Right atrium auricular region (tissue), 2 donors: ENCODE data around the gene ADSL. TPM values are rescaled to one million over a fixed set of nuclear protein-coding genes. Genes with fewer than 3 reads are reported as not detected.

Experiments used
- DNase-seq: peaks from one replicate; pipeline ENCODE4 v3.0.0-alpha.2; 2019; ENCODE audit warnings: low spot score
- H3K27ac ChIP-seq, 2 donors: fragments of 200-600 bp; sonication (generic); 1 replicate in 1 of 2; 2 replicates in 1 of 2; pipeline ENCODE4 v1.5.1; 2016 to 2019
- H3K27me3 ChIP-seq, 2 donors: fragments of 200-600 bp; sonication (generic); one replicate each; pipeline versions ENCODE4 v1.5.1 to v1.6.0; 2017 to 2019
- H3K36me3 ChIP-seq: fragments of 200-600 bp; sonication (generic); one replicate; pipeline ENCODE4 v1.5.1; 2016
- H3K4me1 ChIP-seq, 2 donors: fragments of 200-600 bp; sonication (generic); one replicate each; pipeline versions ENCODE4 v1.5.1 to v1.6.0; 2017 to 2019
- H3K4me3 ChIP-seq, 2 donors: fragments of 200-600 bp; sonication (generic); 1 replicate in 1 of 2; 2 replicates in 1 of 2; pipeline ENCODE4 v1.5.1; 2017 to 2019; ENCODE audit warnings: mild to moderate bottlenecking in 1 of 2, moderate library complexity in 1 of 2
- H3K9me3 ChIP-seq, 2 donors: fragments of 200-600 bp; sonication (generic); one replicate each; pipeline ENCODE4 v1.5.1; 2019
- total RNA-seq, 2 donors: library from RNA; depleted of rRNA; stranded (reverse); fragments of >200 nt; gene quantifications; one replicate each; pipeline ENCODE4 v1.1.0, GENCODE V29; 2016
- TF ChIP-seq, protein P1 (sequence below), 2 donors: fragments of 200-600 bp; sonication (generic); IDR thresholded peaks; one replicate each; pipeline ENCODE4 v1.5.1; 2019; ENCODE audit warnings: antibody characterized with exemption in 2 of 2

The ADSL gene
- total RNA-seq, 2 donors from 2014 or later = 41.8 to 69.9 TPM

DNA sequence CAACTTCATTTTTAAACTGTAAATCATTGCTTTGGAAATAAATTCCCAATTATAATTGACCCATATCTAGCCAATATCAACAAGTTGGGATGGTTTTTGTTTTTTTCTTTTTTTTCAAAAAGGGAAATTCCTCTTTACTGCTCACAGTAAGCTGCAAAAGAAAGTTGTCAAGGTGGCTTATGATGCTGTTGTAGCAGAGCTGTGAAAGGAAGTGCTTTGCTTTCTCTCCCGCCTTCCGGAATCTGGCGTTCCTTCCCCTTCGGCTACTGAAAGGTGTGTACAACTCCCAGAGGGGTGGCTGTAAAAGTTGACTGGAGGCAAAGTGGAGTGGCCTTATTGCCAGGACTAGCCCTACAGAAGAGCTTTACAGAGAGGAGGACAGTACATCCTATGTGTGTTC is 16.2 kb upstream of the ADSL start:
- Histone ChIP-seq H3K27me3 (no peaks in the 10 kb centered on the region), H3K9me3 (no peaks in the 10 kb centered on the region), H3K4me3 (no peak overlapping the region), H3K4me1 (peaks cover 0 to 11% of the 10 kb centered on the region in 2 donors), H3K36me3 (peaks cover 7% of the 10 kb centered on the region), H3K27ac (no peak overlapping the region)
- TF ChIP-seq, protein P1, sequence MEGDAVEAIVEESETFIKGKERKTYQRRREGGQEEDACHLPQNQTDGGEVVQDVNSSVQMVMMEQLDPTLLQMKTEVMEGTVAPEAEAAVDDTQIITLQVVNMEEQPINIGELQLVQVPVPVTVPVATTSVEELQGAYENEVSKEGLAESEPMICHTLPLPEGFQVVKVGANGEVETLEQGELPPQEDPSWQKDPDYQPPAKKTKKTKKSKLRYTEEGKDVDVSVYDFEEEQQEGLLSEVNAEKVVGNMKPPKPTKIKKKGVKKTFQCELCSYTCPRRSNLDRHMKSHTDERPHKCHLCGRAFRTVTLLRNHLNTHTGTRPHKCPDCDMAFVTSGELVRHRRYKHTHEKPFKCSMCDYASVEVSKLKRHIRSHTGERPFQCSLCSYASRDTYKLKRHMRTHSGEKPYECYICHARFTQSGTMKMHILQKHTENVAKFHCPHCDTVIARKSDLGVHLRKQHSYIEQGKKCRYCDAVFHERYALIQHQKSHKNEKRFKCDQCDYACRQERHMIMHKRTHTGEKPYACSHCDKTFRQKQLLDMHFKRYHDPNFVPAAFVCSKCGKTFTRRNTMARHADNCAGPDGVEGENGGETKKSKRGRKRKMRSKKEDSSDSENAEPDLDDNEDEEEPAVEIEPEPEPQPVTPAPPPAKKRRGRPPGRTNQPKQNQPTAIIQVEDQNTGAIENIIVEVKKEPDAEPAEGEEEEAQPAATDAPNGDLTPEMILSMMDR (IDR thresholded peaks at IDR 0.05) = no peak
- DNase-seq = no peak

DNA sequence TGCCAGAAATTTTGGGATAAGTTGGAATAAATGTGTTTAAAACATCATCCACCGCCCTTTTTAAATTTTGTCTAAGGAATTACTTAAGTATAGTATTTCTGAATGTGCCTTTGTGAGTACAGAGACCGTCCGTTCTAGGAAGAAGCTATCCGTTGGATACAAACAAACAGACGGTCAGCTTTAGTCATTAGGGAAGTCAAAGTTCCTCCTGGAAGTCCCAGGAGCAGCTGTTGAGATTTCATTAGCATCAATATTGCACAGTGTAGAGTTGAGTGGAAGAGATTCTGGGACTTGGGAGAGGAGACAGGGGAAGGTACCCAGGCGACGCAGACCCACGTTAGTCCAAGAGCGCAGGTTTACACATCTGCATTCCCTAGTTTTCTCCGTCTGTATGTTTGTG is 15.7 kb upstream of the ADSL start:
- no peaks in the 10 kb centered on the region for H3K27me3 ChIP-seq
- TF ChIP-seq, protein P1 (IDR thresholded peaks at IDR 0.05) = no peak
- peaks cover 7% of the 10 kb centered on the region for H3K36me3 ChIP-seq
- H3K9me3 ChIP-seq = no peaks in the 10 kb centered on the region
- no peak overlapping the region for H3K27ac ChIP-seq
- DNase-seq = no peak
- H3K4me1 ChIP-seq = peaks cover 0 to 11% of the 10 kb centered on the region in 2 donors
- H3K4me3 ChIP-seq = no peak overlapping the region

DNA sequence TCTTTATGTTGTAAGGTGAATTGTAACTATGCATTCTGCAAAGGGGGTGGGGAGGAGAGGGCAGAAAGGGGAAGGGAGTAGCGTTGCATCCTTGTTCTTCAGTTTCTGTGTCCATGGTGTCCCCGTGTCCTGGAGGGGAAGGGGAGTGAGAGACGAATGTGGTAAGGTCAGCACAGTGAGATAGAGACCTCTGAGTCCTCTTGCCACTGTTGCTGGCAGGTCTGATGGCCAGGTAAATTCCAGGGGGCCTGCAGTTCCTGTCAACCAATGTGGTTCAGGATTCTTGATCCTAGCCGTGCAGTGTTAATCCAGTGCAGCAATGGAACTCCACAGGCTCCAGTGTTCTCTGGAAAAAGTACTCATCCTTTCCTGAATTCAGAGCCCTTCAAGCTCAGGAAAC is 14.6 kb upstream of the ADSL start:
- peaks cover 7% of the 10 kb centered on the region for H3K36me3 ChIP-seq

DNA sequence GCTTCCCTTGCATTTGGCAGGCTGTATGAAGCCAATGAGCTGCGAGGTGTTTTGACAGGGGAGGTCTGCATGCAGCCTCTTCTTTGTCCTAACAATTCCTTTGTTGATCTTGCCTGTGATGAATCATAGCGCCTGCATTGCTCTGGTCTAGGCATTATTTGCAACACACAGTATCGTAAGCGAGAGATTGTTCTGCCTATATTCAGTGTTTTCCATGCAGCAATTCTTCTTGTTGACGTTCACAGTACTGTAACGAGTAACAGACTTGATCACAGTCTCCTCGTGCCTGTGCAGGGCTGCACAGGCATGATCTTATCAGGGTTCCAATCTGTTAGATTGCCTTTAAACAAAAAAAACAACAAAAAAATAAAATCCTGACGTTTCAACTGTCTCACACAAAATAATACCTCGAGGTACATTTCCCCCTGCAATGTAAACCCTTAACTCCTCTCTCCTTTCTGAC is 13.9 kb upstream of the ADSL start:
- TF ChIP-seq, protein P1 (IDR thresholded peaks at IDR 0.05) = no peak
- Histone ChIP-seq H3K4me1 (peaks cover 0 to 3% of the 10 kb centered on the region in 2 donors), H3K9me3 (no peaks in the 10 kb centered on the region), H3K36me3 (peaks cover 7% of the 10 kb centered on the region), H3K4me3 (no peak overlapping the region), H3K27ac (no peak overlapping the region), H3K27me3 (no peaks in the 10 kb centered on the region)
- DNase-seq = no peak

More for the DNA sequence above, 14.6 kb upstream of the ADSL start:
- TF ChIP-seq, protein P1 (IDR thresholded peaks at IDR 0.05) = no peak
- Histone ChIP-seq H3K27ac (no peak overlapping the region), H3K27me3 (no peaks in the 10 kb centered on the region), H3K4me1 (peaks cover 0 to 10% of the 10 kb centered on the region in 2 donors), H3K9me3 (no peaks in the 10 kb centered on the region), H3K4me3 (no peak overlapping the region)
- no peak for DNase-seq

DNA sequence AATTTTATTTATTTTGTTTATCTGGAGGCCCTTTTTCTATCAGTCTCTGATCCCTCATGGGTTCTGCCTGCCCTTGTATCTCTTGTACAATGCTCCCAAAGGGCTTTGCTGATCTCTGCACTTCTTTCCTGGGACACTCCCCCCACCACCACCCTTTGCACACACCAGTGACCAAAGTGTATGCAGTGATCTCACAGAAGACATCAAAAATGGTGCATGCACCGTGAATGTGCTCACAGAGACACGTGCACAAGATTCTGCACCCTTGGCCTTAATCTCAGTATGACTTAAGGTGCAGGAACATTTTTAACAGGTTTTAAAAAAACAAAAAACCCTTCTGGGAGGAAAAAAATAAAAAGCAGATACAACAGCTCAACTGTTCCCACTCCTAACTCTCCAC is 12.2 kb upstream of the ADSL start:
- TF ChIP-seq, protein P1 (IDR thresholded peaks at IDR 0.05) = no peak
- no peak overlapping the region for H3K27ac ChIP-seq

DNA sequence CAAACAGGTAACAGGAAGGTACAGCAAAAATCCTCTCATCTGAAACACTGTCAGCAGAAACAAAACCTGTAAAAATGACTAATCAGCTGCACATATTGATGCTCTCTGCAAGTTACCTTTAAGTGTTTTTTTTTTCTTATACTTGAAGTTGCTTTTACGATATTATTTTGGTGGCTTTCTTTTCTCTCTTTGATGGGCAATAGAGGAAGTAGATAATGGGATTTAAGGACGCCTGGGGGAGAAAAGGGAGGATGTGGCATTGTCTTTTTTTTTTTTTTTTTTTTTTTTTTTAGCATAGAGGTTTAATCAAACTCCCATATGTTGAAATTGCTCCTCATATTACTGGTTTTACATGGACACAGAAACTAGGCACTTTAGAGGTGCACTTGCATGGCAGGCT is 11.4 kb upstream of the ADSL start:
- DNase-seq = no peak
- Histone ChIP-seq H3K27me3 (no peaks in the 10 kb centered on the region), H3K27ac (no peak overlapping the region), H3K36me3 (peaks cover 7% of the 10 kb centered on the region), H3K9me3 (no peaks in the 10 kb centered on the region), H3K4me3 (no peak overlapping the region), H3K4me1 (no peaks in the 10 kb centered on the region)
- TF ChIP-seq, protein P1 (IDR thresholded peaks at IDR 0.05) = no peak

More for the DNA sequence above, 12.2 kb upstream of the ADSL start:
- no peaks in the 10 kb centered on the region for H3K4me1 ChIP-seq
- no peaks in the 10 kb centered on the region for H3K27me3 ChIP-seq
- H3K9me3 ChIP-seq = no peaks in the 10 kb centered on the region
- H3K36me3 ChIP-seq = peaks cover 7% of the 10 kb centered on the region
- no peak overlapping the region for H3K4me3 ChIP-seq
- no peak for DNase-seq
